Dermis microvascular lymphatic vessel endothelial cell (primary cell): Measurements from ENCODE around the gene TSSK2. TPM values are rescaled to one million over a fixed set of nuclear protein-coding genes. Genes with fewer than 3 reads are reported as not detected.

Experiments used
- DNase-seq, 2 donors: peaks; one replicate each; pipeline versions ENCODE4 v3.0.0 to v3.0.0-alpha.2; 2010; ENCODE audit warnings: low read depth in 2 of 2
- total RNA-seq: library from RNA; depleted of rRNA; stranded (reverse); fragments of >200 nt; gene quantifications from 2 replicates; pipeline ENCODE4 v1.2.1, GENCODE V29; 2014

TSSK2 gene
- total RNA-seq, 1 donor from 2014 or later, result not detected

DNA sequence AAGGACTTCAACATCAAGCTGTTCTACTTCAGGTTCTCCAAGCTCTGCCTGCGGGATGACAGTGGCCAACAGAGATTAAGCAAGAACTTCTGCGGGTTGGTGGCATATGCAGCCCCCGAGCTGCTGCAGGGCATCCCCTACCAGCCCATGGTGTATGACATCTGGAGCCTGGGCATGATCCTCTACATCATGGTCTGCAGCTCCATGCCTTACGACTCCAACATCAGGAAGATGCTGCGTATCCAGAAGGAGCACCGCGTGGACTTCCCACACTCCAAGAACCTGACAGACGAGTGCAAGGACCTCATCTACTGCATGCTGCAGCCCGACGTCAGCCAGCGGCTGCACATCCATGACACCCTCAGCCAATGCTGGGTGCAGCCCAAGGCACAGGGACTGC, 6.1 kb upstream of the TSSK2 start:
- DNase-seq, result no peak

DNA sequence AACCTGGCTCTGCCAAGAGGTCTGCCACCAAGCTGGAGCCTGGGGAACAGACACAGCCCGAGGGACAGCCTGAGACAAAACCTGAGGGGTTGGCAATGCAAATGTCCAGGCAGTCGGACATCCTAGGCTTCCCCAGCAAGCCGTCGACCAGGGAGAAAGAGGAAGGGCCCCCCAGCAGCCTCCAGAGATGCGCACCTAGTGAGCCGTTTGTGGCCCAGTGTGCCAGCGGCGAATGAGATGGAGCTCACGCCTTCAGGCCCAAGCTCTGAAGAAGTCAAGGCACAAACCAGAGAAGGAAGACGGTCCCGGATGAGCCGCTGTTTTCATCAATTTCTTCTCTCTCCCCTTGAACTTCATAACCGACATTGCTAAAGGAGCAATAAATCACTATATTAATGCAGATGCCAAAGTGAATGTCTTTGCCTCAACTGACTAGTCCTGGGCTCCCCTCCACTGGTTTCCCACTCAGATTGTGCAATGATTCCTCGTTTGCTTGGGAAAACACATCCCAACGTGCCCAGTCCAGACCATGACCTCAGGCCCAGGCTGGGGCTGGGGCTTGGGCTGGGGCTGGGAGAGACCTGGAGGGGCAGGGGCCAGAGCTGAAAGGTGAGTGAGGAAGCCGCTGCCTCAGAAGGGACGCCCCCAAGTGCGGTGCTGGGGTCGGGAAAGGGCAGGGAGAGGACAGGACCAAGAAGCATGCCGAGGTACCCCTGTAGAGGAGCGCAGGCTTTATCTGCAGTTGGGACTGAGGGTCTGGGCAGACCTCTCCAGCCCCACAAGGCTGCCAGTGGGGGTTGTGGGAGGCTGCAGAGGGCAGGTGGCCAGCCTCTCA, 5.4 kb upstream of the TSSK2 start:
- no peak for DNase-seq

DNA sequence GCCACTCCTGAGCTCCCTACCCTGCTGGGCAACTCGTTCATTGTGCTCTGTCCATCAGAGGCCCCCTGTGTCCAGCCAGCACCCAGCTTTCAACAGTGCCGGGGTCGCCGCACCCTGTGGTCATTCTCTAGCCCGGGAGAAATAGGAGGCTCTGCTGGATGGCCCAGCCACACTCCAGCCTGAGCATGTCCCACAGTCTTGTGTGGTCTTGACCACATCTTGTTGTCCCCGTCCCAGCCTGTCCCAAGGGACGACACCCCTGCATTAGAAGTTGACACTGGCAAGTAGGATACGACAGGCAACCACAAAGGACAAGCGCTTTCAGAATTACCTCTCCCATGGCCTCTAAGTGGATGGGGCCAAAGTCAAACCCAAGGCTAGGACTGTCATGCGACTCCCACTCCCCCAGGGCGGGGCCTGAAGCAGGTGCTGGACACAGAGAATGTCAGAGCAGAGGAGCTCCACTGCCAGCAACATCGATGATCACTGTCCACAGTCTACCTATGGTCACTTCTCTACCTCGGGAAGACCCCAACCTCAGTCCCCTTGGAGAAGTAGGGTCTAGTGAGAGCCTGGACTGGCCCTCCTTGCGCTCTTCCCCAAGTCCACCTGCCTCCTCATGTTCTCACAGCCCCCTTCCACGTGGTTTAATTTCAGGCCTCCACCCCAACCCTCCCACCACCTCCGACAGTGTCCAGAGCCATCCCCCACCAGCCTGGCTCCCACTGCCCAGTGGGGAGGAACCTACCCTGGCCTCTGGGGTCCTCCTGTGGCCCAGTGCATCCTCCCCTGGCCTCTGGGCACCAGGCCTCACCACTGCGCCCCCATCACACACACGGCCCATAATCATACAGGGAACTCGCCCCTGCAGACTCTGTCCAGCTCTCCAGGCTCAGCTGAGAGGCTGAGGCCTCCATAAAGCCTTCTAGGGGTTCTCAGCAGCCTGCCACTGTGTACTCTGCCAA, 4.5 kb upstream of the TSSK2 start:
- DNase-seq, result no peak

DNA sequence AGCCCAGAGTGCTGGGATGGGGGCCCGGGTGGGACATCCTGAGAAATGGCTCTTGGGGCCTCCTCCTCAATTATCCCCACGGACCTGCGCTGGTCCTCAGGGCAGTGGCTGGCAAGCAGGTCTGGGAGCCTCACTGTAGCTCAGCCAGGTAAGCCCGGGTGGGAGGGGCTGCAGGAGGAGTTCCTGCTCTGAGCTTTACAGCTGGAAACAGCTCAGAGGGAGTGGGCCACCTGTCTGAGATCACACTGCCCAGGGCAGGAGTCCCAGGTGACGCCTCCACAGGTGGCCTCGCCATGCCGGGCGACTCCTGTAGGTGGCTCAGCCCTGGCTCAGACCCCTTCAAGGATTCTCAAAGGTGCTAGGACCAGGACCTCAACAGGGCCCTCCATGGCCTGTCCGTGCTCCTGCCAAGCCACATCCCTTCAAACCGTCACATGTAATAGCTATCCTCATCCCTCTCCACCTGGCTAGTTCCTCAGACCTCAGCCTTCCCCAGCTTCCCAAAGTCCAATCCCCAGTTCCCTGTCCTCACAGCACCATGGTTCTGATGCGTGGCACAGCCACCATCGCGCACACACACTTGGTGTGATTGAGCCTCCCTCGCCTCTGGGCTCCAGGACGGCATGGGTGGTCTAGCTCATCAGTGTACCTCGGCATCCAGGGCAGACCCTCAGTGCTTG, 3.6 kb upstream of the TSSK2 start:
- DNase-seq, result no peak

DNA sequence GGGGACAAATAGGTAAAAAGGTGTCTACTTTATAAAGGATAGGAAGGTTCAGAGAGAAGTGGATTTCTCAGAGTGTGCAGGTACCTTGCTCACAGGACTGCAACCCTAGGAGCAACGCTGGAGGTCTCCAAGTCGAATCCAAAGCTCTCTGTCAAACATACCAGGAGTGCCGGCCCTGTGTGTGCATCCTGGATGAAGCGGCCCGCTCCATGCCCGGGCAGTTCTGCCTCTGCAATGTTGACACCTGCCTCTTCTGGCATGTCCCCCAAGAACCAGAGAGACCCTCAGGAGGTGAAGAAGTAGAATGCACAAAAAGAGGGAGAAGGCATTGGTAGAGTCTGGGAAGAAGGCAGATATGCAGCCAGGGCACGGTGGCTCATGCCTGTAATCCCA, 3.1 kb upstream of the TSSK2 start:
- no peak for DNase-seq

DNA sequence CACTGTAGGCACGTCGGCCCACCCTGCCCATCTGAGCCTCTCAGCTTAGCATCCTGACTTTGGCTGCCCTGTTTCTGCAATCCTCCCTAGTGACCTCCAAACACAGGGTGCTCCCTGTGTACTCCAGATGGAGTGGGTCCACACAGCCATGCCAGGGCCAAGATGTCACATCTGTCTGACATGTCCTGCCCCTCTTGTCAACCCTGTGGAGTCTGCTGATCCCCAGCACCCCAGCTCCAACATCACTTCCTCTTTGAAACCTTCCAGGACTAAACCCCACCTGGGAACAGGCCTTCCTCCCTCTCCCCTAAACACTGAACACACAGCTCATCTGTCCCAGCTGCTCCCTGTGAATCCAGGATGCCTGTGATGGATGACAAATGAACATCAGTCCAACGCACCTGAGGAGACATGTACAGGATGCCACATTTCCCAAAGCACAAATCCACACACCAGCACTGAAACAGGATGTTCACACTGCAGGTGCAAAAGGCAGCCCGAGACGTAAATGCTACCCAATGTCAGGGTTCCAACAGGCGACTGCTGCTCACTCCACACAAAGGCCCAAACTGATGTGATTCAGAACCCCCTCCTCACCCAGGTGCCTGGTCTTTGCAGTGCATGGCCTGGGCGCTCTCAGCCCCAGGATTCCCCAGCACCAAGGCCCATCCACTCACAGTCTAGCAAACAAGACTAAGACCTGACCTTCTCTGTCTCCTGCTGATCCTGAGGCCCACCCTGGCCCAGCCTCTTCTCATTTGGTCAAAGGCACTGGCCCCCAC, 2.0 kb upstream of the TSSK2 start:
- DNase-seq, result no peak

DNA sequence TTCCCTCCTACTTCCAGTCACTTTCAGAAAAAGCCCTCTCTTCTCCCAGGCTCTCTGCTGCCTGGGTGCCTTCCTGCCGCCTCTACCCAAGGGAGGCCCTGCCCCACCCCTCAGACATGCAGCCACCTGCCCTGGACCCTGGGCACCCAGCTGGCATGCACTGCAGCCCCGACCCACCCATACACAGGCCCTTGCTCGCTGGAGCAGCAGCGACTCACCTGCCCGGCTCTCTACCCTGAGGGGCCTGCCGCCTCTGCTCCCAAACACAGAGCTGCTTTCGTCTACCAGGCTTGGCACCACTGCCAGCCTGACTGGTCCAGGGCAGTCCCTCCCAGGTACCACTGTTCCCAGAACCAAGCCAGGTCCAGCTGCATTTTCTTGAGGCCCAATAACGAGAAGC, 1.2 kb upstream of the TSSK2 start:
- no peak for DNase-seq

DNA sequence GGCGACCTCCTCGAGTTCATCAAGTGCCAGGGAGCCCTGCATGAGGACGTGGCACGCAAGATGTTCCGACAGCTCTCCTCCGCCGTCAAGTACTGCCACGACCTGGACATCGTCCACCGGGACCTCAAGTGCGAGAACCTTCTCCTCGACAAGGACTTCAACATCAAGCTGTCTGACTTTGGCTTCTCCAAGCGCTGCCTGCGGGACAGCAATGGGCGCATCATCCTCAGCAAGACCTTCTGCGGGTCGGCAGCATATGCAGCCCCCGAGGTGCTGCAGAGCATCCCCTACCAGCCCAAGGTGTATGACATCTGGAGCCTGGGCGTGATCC, 542 bp downstream of the TSSK2 start:
- DNase-seq, result no peak

DNA sequence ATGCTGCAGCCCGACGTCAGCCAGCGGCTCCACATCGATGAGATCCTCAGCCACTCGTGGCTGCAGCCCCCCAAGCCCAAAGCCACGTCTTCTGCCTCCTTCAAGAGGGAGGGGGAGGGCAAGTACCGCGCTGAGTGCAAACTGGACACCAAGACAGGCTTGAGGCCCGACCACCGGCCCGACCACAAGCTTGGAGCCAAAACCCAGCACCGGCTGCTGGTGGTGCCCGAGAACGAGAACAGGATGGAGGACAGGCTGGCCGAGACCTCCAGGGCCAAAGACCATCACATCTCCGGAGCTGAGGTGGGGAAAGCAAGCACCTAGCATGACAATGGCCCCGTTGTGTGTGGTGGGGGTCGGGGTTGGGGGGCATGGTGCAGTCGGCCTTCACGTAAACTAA, 1.0 kb downstream of the TSSK2 start:
- DNase-seq, result no peak

DNA sequence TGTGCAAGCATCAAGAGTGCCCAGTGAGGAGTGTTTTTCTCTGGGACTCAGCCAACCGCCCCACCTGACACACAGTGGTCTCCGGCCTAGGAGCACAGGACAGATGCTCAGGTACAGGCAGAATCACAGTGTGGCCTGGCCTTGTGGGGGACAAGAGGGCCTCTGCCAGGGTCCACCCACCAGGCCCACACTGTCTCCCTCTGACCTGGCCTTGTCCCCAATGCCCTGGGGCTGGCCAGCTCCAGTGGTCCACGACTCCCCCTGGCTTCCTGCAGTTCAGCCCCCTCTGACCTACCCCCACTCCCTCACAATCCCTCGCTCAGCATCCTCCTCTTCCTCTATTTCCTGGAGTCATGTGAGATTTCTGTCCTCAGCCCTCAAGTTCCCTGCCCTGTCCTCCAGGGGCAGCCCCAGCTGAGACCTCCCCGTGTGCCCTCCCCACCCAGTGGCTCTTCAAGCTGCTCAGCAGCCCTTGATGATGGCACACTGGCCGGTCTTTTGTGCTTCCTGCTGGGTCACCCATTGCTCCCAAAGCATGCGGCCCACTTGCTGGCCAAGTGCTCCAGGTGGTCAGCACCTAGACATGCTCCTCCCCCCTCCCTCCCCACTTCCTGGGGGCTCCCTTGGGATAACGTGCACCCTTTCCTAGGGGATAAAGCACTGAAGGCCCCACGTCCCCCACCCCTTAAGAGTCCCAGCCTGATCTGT, 1.7 kb downstream of the TSSK2 start:
- DNase-seq, result no peak

DNA sequence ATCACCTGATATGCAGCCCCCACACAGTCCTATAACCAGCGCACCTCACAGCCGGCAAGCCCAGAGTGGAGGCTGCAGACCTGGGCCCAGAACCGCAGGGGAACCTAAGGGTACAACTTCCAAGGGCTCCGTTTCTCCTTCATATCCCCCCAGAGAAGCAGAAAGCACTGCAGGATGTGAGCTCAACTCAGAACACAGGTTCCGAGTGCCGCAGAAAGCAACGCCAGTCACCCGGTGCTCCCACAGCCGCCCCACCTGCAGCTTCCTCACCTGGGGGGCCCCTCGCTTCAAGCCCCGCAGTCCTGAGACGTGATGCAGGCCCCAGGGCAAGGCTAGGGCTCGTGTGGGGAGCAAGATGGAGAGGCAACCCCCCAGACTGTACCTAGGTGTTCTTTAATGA, 2.5 kb downstream of the TSSK2 start:
- no peak for DNase-seq

DNA sequence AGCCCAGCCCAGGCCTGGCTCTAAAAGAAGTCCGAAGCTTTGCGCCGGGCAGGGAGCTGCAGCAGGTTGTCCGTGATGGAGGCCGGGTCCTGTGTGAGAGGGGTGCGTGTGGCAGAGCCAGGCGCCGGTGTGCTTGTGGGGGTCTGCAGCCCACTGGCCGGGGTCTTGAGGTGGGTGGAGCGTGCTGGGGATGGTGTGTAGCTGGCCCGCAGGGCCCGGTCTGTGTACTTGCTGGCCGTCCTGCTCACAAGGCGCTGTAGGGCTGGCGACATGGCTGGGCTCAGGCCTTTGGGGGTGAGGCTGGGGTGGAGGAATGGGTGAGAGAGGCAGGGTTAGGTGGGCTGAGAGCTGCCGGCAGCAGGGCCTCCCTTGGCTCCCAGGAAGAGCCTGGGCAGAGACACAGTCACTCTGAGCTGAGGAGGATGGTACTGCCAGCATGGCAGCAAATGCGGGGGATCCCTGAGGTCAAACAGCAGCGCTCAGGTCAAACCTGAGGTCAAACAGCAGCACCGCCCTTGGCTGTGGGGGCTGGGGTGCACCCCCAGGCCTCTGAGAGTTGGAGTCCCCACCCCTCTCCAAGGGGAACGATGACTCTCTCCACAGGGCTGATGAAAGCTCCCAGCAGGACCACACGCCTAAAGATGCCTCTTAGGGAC, 3.2 kb downstream of the TSSK2 start:
- DNase-seq, result no peak

DNA sequence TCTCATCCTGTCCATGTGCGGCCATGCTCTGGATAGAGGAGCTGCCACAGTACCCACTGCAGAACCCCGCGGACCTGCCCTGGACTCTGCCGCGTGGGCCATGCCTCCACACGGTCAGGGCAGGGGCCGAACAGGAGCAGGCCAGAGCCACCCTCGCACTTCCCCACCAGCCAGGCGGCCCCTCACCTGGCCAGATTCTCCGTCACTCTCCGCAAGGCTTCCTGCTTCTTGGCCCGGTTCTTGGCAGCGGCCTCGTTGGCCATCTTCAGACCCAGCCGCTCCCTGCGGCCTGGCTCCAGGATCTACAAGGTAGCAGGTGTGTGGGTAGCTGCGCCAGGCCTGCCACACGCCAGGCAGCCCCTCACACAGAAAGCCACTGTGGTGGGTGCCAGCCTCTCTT, 3.8 kb downstream of the TSSK2 start:
- no peak for DNase-seq

DNA sequence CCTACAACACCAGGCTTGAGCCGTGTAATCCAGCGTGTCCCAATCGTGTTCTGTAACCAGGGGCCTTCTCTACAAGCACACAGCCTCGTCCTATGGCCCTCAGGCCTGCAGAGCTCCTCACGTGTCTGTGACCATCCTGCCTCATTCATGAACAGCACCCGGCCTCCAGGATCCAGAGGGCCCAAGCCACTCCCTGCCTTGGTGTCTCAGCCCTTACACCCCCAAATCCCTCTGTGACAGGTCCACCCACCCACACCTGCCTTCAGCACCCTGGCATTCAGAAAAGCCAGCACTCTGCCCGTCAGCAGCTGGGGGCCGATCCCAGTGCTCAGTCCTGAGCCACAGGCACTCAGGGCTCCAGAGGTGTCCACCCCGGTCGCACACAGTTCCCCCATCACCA, 5.8 kb downstream of the TSSK2 start:
- DNase-seq, result no peak

DNA sequence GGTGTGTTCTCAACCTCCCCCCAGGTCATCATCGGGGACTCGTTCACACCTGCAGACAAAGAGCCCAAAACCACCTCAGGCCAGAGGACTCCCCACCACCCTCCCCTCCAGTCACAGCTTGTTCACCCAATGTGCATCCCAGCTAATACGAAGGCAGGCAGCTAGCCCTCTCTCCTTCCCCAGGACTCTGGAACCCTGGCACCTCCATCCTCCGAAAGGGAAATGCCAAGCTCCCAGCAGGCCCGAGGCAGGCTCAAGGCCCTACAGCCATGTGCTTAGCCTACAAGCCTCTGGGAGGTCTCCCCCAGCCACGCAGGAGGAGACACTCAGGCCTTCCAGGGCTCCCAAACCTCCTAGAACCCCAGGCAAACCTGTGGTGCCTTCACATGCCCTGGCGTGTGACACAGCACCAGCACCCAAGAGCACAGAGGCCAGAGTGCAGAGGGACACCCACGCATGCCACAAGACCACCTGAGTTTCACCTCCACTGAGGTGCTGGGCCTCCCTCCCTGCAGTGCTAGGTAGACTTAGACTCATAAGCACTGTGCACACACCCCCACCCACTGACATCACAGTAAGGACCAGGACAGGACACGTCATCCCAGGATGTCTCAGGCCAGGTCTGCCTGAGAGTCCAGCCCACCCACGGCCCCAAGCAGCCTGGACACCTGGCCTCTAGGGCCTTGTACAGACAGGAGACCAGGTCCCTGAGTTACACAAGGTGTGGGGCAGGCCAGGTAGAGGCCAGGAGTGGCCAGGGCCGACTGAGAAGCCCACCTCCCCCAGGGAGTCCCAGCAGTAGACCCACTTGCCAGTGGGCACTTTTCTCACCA, 6.5 kb downstream of the TSSK2 start:
- no peak for DNase-seq

DNA sequence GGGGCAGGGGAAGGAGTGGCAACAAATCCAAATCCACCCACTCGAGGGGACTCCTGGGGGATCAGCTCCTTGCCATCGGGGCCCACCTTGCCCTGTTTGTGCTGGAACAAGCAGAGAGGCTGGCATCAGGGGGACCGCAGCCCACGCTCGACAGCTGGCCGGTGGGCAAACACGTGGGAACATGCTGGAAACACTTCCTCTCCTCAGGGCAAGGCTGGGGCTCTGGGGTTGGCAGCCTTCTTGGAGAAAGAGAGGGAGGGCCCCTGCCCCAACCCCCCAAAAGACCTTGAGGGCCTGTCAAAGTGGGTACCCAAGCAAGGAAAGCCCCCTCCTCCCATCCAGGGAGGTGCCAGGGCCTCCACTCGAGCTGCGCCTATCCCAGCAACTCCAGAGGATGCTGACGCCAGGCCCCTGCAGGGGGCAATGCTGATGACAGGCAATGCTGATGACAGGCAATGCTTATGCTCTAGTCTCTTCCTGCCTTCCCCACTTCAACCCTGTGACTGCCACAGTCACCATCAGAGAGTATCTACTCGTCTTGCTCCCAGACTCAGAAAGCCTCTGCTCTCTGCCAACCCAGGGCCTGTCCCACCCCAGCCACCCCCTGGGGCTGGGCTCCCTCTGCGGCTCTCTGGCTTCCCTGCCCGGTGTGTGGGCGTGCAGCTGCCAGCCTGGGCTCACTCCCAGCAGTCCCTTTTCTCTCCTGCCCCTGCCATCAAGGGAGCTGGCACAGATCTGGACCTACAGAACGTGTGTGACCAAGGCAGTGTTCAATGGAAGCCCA, 7.3 kb downstream of the TSSK2 start:
- DNase-seq, result no peak

DNA sequence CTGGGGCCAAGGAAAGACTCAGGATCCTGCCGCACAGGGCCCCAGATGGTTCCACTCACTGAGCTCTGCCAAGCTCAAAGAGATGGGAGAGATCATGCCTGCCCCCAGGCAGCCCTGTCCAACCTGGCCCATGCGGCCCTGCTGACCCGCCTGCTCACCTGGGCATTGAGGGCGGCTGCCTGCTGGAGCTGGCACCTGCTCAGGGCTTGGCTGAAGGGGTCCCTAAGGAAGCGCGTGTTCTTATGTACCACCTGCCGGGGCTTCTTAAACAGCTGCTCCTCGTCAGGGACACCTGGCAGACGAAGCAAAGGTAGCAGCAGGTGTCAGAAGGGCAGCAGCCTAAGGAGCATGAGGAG, 7.9 kb downstream of the TSSK2 start:
- no peak for DNase-seq

DNA sequence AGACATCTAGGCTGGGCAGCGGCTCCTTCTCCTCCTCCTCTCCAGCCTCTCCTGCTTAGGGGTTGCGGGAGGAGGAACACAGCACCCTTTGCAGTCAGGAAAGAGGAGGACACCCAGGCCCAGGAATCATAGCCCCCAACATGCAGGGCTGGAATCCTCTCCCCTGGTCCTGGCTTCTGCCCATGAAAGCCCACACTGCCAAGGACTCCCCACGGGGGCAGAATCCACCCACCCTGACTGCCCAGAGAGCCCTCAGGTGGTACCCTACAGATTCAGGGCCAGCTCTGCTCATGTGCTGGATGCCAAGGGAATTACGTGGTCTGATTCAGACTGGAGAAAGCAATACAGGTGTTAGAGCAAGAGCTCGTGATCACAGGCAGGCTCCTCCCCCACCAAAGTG, 8.9 kb downstream of the TSSK2 start:
- no peak for DNase-seq

DNA sequence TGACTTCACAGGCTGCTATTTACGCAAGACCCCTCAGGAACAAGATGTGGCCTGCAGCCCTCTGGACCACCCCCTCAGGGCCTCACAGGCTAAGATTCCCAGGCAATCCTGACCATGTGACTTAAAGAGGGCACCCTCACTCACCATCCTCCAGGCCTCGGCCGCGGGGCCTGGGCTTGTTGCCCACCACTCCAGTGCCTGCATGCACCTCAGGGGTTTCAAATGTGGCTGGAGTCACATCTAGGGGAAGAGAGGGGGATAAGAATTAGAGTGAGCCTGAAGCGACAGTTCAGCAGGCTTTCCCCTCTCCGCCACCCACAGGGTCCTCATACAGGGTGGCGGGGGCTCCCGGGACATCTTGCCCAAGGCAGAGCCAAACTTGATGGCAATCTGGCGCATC, 11.3 kb downstream of the TSSK2 start:
- no peak for DNase-seq
